Stimulated activated effector memory CD8-positive, alpha-beta T cell treated with anti-CD3 and anti-CD28 coated beads, Interleukin-12 subunit alpha, Interleukin-12 subunit beta, amount 100 ng/mL, for 72 hours (primary cell): ENCODE data around the gene ARHGEF12.
A peak's percentile ranks its signal among the peaks of the same experiment; 100 is the strongest.
"Not testable (repeated sequence)": the region's sequence is repeated elsewhere in the genome, so short reads cannot be mapped to it uniquely, and the experiment has no call there.

Experiments
- ATAC-seq: fragments of 150-1000 bp; cut with Tn5 transposase; 2 replicates; pipeline ENCODE4 v1.10.0; 2021
- DNase-seq, 2 donors: peaks; one replicate each; pipeline ENCODE4 v3.0.0; 2021 to 2022; ENCODE audit warnings: low spot score in 2 of 2
- H3K27ac Mint-ChIP-seq: one replicate; pipeline ENCODE4 v1.8.0; 2022; ENCODE audit warnings: mild to moderate bottlenecking, mixed read lengths
- H3K36me3 Mint-ChIP-seq: one replicate; pipeline ENCODE4 v1.8.0; 2022; ENCODE audit warnings: mild to moderate bottlenecking, mixed read lengths
- H3K4me1 Mint-ChIP-seq: one replicate; pipeline ENCODE4 v1.8.0; 2022; ENCODE audit warnings: mixed read lengths
- H3K4me3 Mint-ChIP-seq: one replicate; pipeline ENCODE4 v1.8.0; 2022; ENCODE audit warnings: mild to moderate bottlenecking, mixed read lengths
- H3K9me3 Mint-ChIP-seq: one replicate; pipeline ENCODE4 v1.8.0; 2022; ENCODE audit warnings: mixed read lengths

ARHGEF12 gene

GRCh38 chr11:120499088-120499487 lies 162.9 kb downstream of the ARHGEF12 start:
- no peak for DNase-seq
- H3K4me1 Mint-ChIP-seq, result no peaks in the 10 kb centered on the region
- ATAC-seq, result no peak
- H3K27ac Mint-ChIP-seq, result no peak overlapping the region
- H3K4me3 Mint-ChIP-seq, result no peak overlapping the region
- no peaks in the 10 kb centered on the region for H3K9me3 Mint-ChIP-seq
- no peaks in the 10 kb centered on the region for H3K36me3 Mint-ChIP-seq

GRCh38 chr11:120499859-120500258 lies 163.6 kb downstream of the ARHGEF12 start:
- Mint-ChIP-seq H3K36me3 (no peaks in the 10 kb centered on the region), H3K4me3 (no peak overlapping the region), H3K9me3 (no peaks in the 10 kb centered on the region), H3K27ac (no peak overlapping the region), H3K4me1 (no peaks in the 10 kb centered on the region)
- no peak for ATAC-seq
- DNase-seq, result no peak

- ATAC-seq (no peak), DNase-seq (no peak)
- Mint-ChIP-seq H3K36me3 (no peaks in the 10 kb centered on the region), H3K4me1 (no peaks in the 10 kb centered on the region), H3K27ac (no peak overlapping the region), H3K9me3 (no peaks in the 10 kb centered on the region), H3K4me3 (no peak overlapping the region)
Measured at GRCh38 chr11:120500414-120501071, 164.3 kb downstream of the ARHGEF12 start.

- Mint-ChIP-seq H3K36me3 (no peaks in the 10 kb centered on the region), H3K27ac (no peak overlapping the region), H3K4me3 (no peak overlapping the region), H3K4me1 (no peaks in the 10 kb centered on the region), H3K9me3 (no peaks in the 10 kb centered on the region)
- ATAC-seq (no peak), DNase-seq (no peak)
Measured at GRCh38 chr11:120501440-120501839, 165.2 kb downstream of the ARHGEF12 start.

- H3K9me3 Mint-ChIP-seq, result no peaks in the 10 kb centered on the region
- DNase-seq (no peak), ATAC-seq (no peak)
- no peak overlapping the region for H3K27ac Mint-ChIP-seq
- no peaks in the 10 kb centered on the region for H3K4me1 Mint-ChIP-seq
- H3K36me3 Mint-ChIP-seq, result no peaks in the 10 kb centered on the region
- no peak overlapping the region for H3K4me3 Mint-ChIP-seq
Measured at GRCh38 chr11:120501976-120502755, 166.0 kb downstream of the ARHGEF12 start.

GRCh38 chr11:120503529-120503928 lies 167.3 kb downstream of the ARHGEF12 start:
- not testable (repeated sequence) for DNase-seq, H3K9me3 Mint-ChIP-seq, ATAC-seq

GRCh38 chr11:120505801-120506425 lies 169.7 kb downstream of the ARHGEF12 start:
- Mint-ChIP-seq H3K36me3 (no peaks in the 10 kb centered on the region), H3K27ac (no peak overlapping the region), H3K4me3 (no peak overlapping the region), H3K9me3 (no peaks in the 10 kb centered on the region), H3K4me1 (peaks cover 3% of the 10 kb centered on the region)
- DNase-seq (no peak), ATAC-seq (no peak)

More at GRCh38 chr11:120503529-120503928, 167.3 kb downstream of the ARHGEF12 start:
- not testable (repeated sequence) for H3K4me3 Mint-ChIP-seq, H3K4me1 Mint-ChIP-seq, H3K36me3 Mint-ChIP-seq, H3K27ac Mint-ChIP-seq

DNA sequence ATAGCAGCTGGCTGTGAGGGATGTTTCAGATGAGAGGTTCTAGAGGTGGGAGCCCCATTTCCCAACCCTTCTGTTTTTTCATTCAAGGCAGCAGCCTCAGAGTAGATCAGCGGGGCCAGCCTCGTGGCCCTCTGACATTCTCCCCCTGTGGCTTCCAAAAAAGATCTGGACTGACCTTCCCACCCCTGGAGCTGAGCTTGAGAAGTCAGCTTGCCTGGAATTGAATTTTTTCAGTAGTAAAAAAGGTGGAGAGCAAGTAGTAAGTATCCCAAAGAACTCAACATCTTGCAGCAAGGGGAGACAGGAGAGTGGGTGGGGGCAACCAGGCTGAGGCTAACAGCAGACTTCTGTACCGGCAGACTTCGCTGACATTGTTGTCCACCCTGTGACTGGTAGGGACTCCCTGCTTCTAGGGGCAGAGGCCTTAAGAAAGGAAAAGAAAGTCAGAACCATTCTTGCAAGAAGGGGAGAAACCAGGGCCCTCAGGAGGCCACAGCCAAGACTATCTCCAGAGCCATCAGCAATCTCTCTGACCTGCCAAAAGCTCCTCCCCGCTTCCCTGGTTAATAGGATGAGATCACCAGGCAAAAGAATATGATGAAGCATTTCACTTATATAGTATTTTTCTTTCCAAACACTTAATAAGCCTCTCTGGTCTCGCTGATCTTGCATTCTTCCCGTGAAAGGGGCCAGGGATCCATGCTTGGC lies 173.3 kb downstream of the ARHGEF12 start:
- H3K27ac Mint-ChIP-seq, result no peak overlapping the region
- no peak for ATAC-seq
- no peaks in the 10 kb centered on the region for H3K36me3 Mint-ChIP-seq
- peaks cover 5% of the 10 kb centered on the region for H3K4me1 Mint-ChIP-seq
- no peak overlapping the region for H3K4me3 Mint-ChIP-seq
- no peak for DNase-seq
- no peaks in the 10 kb centered on the region for H3K9me3 Mint-ChIP-seq

GRCh38 chr11:120510406-120511115 lies 174.3 kb downstream of the ARHGEF12 start:
- H3K27ac Mint-ChIP-seq, result no peak overlapping the region

GRCh38 chr11:120511116-120511819 lies 175.1 kb downstream of the ARHGEF12 start, which contains the start of gene GRIK4:
GRIK4 (plus strand) TSS chr11:120511748; CDS start chr11:120660319, 148,571 bp downstream.
- DNase-seq, result peak; percentile 76 to 89
- ATAC-seq, result peak; percentile 85
- Mint-ChIP-seq H3K9me3 (no peaks in the 10 kb centered on the region), H3K27ac (no peak within 1 kb of the TSS), H3K4me3 (peak within 1 kb of the TSS; percentile 23), H3K4me1 (peaks cover 5% of the 10 kb centered on the region), H3K36me3 (no peaks in the 10 kb centered on the region)

More at GRCh38 chr11:120510406-120511115, 174.3 kb downstream of the ARHGEF12 start:
- no peak overlapping the region for H3K4me3 Mint-ChIP-seq
- no peak for DNase-seq
- ATAC-seq, result no peak
- H3K4me1 Mint-ChIP-seq, result peaks cover 5% of the 10 kb centered on the region
- H3K36me3 Mint-ChIP-seq, result no peaks in the 10 kb centered on the region
- H3K9me3 Mint-ChIP-seq, result no peaks in the 10 kb centered on the region

- no peaks in the 10 kb centered on the region for H3K9me3 Mint-ChIP-seq
- ATAC-seq (no peak), DNase-seq (no peak)
- peaks cover 5% of the 10 kb centered on the region for H3K4me1 Mint-ChIP-seq
- H3K4me3 Mint-ChIP-seq, result peak overlapping the region; percentile 23
- no peak overlapping the region for H3K27ac Mint-ChIP-seq
- H3K36me3 Mint-ChIP-seq, result no peaks in the 10 kb centered on the region
Measured at GRCh38 chr11:120511820-120512738, 175.9 kb downstream of the ARHGEF12 start.

DNA sequence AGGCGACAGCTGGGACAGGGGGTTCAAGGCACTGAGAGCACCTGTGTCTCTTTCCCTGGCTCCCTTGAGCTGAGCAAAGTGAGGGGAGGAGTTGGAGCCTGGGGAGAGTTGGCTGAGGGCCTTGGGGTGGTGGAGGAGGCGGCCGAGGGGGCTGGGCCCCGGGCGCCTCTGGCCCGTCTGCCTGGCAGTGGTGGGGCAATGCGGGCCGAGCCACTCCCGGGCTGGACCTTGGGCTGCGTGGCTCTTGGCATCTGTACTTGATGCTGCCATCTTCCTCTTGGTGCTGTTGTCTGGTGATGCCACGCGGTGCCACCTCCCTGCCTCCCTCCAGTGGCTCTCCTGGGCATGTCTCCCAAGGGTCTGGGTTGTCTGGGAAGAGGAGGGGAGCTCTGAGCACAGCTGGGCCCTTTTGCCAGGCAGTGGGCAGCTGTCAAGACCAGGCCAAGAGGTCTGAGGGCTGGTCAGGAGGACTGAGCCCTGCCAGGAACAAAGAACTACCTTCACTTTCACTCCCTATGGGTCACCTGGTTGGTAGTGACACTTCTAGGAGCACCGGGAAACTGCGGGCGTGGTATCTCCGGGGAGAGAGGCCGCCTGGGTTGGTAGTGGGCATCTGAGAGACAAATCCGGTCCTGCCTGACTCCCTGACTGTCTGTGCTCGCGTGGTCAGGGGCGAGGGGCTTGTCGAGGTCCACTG lies 176.7 kb downstream of the ARHGEF12 start:
- H3K27ac Mint-ChIP-seq, result no peak overlapping the region
- no peak for ATAC-seq
- peak overlapping the region; percentile 23 for H3K4me3 Mint-ChIP-seq
- no peaks in the 10 kb centered on the region for H3K36me3 Mint-ChIP-seq
- no peak for DNase-seq
- no peaks in the 10 kb centered on the region for H3K9me3 Mint-ChIP-seq
- H3K4me1 Mint-ChIP-seq, result peaks cover 5% of the 10 kb centered on the region
